ENCODE measurements around the gene CCDC106.

The CCDC106 gene

GRCh38 chr19:55660404-55660803, 12.4 kb downstream of the CCDC106 start:
- Histone ChIP-seq H3K27ac (no peak overlapping the region), H3K36me3 (replicated peaks) (peaks cover 53% of the 10 kb centered on the region), H3K4me3 (ENCODE audit: low read depth, low read length) (no peak overlapping the region), H3K27me3 (replicated peaks) (no peaks in the 10 kb centered on the region)
- in situ Hi-C loops (cut with HindIII; ENCODE audit: low pct_ligation_motif_present, low sequenced_read_pairs) = no loop called here
- no peak for DNase-seq
- TF ChIP-seq CTCF (IDR thresholded peaks at IDR 0.05; ENCODE audit: low read depth, low read length, missing control alignments) = no peak

- in situ Hi-C loops (cut with HindIII; ENCODE audit: low pct_ligation_motif_present, low sequenced_read_pairs) = no loop called here
- H3K27ac ChIP-seq = no peak overlapping the region
- no peak for TF ChIP-seq CTCF (IDR thresholded peaks at IDR 0.05; ENCODE audit: low read depth, low read length, missing control alignments)
- H3K36me3 ChIP-seq (replicated peaks) = peaks cover 59% of the 10 kb centered on the region
- H3K4me3 ChIP-seq (ENCODE audit: low read depth, low read length) = no peak overlapping the region
- DNase-seq = no peak
- H3K27me3 ChIP-seq (replicated peaks) = no peaks in the 10 kb centered on the region
Observed at GRCh38 chr19:55660991-55661390, 13.0 kb downstream of the CCDC106 start.

DNA sequence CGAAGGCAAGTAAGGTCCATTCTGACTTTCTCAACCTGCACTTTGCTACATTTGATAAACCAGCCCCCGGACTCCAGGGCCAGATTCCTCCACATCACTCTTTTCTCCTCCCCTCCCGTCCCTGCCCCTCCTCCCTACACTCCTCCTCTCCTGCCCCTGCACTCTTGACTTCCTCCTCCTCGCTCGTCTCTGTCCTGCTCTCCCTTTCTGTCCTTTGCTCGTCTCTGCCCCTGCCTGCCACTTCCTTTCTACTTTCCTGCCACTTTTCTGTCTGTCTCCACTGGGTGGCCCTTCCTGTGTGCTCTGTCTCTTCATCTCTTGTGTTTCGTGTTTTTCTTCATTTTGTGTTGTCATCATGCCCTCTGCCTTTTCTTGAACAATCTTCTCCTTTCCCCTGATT, 13.8 kb downstream of the CCDC106 start:
- TF ChIP-seq CTCF (IDR thresholded peaks at IDR 0.05; ENCODE audit: low read depth, low read length, missing control alignments) = no peak
- in situ Hi-C loops (cut with HindIII; ENCODE audit: low pct_ligation_motif_present, low sequenced_read_pairs) = no loop called here
- peaks cover 67% of the 10 kb centered on the region for H3K36me3 ChIP-seq (replicated peaks)
- H3K27ac ChIP-seq = no peak overlapping the region
- H3K4me3 ChIP-seq (ENCODE audit: low read depth, low read length) = no peak overlapping the region
- no peaks in the 10 kb centered on the region for H3K27me3 ChIP-seq (replicated peaks)
- no peak for DNase-seq

- peaks cover 86% of the 10 kb centered on the region for H3K36me3 ChIP-seq (replicated peaks)
- H3K27me3 ChIP-seq (replicated peaks) = no peaks in the 10 kb centered on the region
- in situ Hi-C loops (cut with HindIII; ENCODE audit: low pct_ligation_motif_present, low sequenced_read_pairs) = no loop called here
Observed at GRCh38 chr19:55663846-55664536, 16.0 kb downstream of the CCDC106 start.

GRCh38 chr19:55666343-55667005, 18.5 kb downstream of the CCDC106 start:
- no peaks in the 10 kb centered on the region for H3K27me3 ChIP-seq (replicated peaks)
- no peak overlapping the region for H3K4me3 ChIP-seq (ENCODE audit: low read depth, low read length)
- no peak overlapping the region for H3K27ac ChIP-seq
- no peak for DNase-seq
- H3K36me3 ChIP-seq (replicated peaks) = peaks cover 85% of the 10 kb centered on the region
- no peak for TF ChIP-seq CTCF (IDR thresholded peaks at IDR 0.05; ENCODE audit: low read depth, low read length, missing control alignments)
- in situ Hi-C loops (cut with HindIII; ENCODE audit: low pct_ligation_motif_present, low sequenced_read_pairs) = no loop called here

More at GRCh38 chr19:55663846-55664536, 16.0 kb downstream of the CCDC106 start:
- H3K4me3 ChIP-seq (ENCODE audit: low read depth, low read length) = no peak overlapping the region
- H3K27ac ChIP-seq = no peak overlapping the region
- DNase-seq = no peak
- TF ChIP-seq CTCF (IDR thresholded peaks at IDR 0.05; ENCODE audit: low read depth, low read length, missing control alignments) = no peak
